NCI-H2227 (cell line): Measurements from ENCODE around the gene SMIM28.
A peak's percentile ranks its signal among the peaks of the same experiment; 100 is the strongest.

Experiments
- DNase-seq: peaks from one replicate; lab custom pipeline; 2025; ENCODE audit not compliant: unreplicated experiment; lab: John Stamatoyannopoulos, UW

Gene SMIM28

GRCh38 chr6:138372711-138373463, 4.8 kb upstream of the SMIM28 start:
- no peak for DNase-seq

DNA sequence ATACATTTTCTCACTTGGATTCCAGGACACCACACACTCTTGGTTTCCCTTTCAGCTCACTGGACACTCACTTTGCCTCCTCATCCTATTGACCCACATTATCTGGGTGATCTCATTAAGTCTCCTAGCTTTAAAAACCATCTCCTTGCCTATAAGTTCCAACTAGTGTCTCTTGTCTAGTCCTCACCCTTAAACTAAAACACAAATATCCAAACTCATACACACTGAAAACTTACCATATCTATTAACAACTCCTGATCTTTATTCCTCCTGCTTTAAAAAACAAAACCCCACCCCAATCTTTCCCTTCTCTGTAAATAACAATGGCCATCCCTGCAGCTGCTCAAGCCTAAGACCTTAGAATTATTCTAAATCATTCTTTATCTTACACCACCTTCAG, 3.5 kb upstream of the SMIM28 start:
- no peak for DNase-seq

GRCh38 chr6:138374815-138375214, 2.9 kb upstream of the SMIM28 start:
- no peak for DNase-seq

GRCh38 chr6:138377042-138377441, 663 bp upstream of the SMIM28 start:
- DNase-seq, result no peak

- no peak for DNase-seq
These were observed 758 bp downstream of the SMIM28 start for GRCh38 chr6:138378463-138378862.

GRCh38 chr6:138382498-138383265, 5.0 kb downstream of the SMIM28 start:
- no peak for DNase-seq

GRCh38 chr6:138383776-138384175, 6.1 kb downstream of the SMIM28 start:
- DNase-seq, result no peak

DNA sequence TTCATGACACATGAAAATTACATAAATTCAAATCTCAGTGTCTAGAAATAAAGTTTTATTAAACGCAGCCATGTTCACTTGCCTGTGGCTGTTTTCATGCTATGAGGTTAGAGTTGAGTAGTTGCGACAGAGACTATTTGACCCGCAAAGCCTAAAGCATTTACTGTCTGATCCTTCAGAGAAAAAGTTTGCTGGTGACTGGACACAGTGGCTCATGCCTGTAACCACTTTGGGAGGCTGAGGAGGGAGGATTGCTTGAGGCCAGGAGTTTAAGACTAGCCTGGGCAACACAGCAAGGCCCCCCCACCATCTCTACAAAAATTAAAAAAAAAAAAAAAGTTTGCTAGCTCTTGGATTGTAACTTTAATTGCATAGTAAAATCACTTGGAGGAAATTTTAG, 9.2 kb downstream of the SMIM28 start:
- no peak for DNase-seq

GRCh38 chr6:138387577-138388368, 10.1 kb downstream of the SMIM28 start:
- no peak for DNase-seq

- no peak for DNase-seq
These were observed 11.8 kb downstream of the SMIM28 start for GRCh38 chr6:138389551-138389950.

- no peak for DNase-seq
These were observed 16.4 kb downstream of the SMIM28 start for GRCh38 chr6:138393871-138394783.

GRCh38 chr6:138396709-138397108, 19.0 kb downstream of the SMIM28 start:
- DNase-seq, result no peak

DNA sequence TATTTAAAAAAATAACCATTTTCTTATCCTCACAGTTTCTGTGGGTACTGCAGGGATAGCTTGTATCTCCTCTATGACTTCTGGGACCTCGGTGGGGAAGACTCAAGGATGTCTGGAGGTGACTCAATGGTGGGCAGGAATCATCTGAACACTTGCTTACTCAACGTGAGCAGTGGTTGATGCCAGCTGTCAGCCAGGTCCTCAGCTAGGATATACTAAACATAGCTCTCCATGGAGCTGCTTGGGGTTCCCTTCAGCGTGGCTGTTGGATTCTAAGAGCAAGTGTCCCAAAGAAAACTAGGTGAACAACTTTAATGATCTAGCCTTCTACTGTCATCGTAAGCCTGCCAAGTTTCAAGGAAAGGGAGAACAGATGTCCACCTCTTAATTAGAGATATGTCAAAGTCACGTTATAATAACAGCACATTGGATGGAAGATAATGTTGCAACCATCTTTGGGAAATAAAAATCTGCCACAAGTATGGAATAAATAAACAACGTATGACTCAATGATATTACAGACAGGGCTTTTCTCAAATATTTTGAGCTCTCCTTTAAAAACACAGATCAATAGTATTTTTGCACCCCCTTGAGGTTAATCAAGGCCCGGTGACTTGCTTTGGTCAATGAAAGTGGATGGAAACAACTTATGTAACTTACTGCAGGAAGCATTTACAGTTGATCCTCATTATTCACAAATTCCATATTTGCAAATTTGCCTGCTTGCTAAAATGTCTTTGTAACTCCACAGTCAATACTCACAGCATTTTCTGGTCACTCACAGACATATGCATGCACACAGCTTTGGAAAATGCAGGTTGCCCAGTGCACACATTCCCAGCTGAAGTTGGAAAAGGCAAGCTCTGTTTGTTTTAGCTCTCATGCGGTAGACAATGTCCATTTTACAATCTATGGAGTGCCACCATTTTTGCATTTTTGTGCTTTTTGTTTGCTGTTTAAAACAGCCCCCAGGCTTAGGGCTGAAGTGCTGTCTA, 19.7 kb downstream of the SMIM28 start:
- DNase-seq, result no peak

GRCh38 chr6:138400326-138400725, 22.6 kb downstream of the SMIM28 start:
- DNase-seq, result no peak

DNA sequence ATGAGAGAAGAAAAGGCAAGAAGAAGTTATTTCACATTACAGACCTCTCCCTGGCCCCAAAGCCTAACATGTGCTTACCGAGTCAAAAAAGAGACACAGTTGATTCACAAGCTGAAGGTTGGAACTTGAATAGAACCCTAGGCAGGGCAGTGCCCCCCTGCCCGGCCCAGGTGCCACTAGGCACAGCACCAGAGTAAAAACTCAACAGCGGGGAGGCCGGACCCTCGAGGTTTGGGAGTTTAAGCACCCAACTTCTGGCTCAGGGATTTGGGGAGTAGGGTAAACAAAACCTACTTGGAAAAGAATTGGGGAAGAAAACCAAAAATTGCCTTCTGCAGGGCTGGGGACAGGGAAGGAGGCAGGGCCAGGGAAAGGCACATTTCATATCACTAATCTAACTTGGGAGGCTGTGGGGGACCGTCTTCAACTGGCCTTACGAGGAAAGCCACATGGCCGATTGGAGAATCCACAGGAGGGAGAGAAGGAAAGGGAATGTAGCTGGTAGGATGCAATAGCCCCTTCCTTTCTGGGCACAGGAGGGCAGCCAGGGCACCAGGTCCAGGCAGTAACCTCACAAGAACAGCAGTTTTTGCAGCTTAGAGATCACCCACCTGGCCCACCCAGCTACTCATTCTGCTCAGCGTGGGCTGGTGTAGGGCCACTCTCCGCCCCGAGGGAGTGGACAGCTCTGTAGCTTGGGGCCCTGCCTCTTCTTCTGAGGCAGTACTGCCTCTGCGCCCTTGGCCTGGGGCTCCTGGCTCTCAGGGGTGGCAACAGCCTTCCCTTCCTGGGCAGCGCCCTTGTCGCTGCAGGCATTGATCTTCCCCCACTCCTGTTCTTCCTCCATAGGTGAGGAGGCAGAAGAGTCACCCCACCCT, 24.5 kb downstream of the SMIM28 start:
- DNase-seq, result no peak

DNA sequence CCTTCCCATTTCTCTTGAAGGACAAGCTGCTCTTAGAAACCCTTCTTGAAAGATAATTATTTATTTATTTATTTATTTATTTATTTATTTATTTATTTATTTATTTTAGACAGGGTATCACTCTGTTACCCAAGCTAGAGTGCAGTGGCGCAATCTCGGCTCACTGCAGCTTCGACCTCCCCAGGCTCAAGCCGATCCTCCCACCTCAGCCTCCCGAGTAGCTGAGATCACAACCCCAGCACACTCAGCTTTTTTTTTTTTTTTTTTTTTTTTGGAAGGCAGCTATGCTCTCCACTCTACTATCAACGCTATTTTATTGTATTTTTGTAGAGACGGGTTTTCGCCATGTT, 25.1 kb downstream of the SMIM28 start:
- no peak for DNase-seq

DNA sequence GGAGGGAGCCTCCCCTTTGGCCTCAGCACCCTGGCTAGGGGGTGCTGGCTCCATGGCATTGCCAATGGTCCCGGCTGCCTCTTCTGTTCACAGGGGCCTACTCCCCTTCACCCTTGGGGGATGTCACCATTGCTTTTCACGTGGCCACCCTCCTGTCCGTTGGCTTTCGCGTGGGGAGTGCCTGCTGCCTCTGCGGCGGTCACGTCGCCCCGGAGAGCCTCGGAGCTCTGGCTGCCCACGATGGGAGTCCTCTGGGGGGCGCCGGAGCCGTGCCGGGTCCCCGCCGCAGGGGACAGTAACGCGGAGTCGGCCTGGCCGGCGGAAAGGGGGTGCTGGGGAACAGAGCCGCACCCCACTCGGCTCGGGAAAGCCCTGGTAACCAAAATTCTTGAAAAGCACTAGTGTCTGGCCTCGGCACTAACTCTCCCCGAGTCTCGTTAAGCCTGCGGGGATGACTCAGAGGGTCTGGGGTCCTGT, 25.7 kb downstream of the SMIM28 start:
- peak; percentile 0 for DNase-seq
